ENCODE data around the gene TNS3. TPM values are rescaled to one million over a fixed set of nuclear protein-coding genes. Genes with fewer than 3 reads are reported as not detected.
A peak's percentile ranks its signal among the peaks of the same experiment; 100 is the strongest.

The TNS3 gene
- total and polyA plus RNA-seq, 2 of the 13 experiments (the other 11 are each of a cell fraction or from before 2014, with no cell fraction given) = 52.9 to 55.7 TPM

- Histone ChIP-seq H3K4me1 (ENCODE audit: insufficient read depth, low read length) (no peaks in the 10 kb centered on the region), H3K9ac (ENCODE audit: insufficient read depth, low read depth, low read length) (no peak overlapping the region), H3K79me2 (ENCODE audit: insufficient read depth, low read length) (no peaks in the 10 kb centered on the region), H3K27ac (ENCODE audit: extremely low read length, insufficient read depth, low read length) (no peak overlapping the region), H3K4me2 (ENCODE audit: low read depth, low read length) (no peak overlapping the region), H4K20me1 (ENCODE audit: insufficient read depth, low read length) (no peaks in the 10 kb centered on the region), H3K4me3 (replicated peaks in 1 of 3; ENCODE audit: insufficient read depth in 1 of 3, low read depth in 2 of 3, low read length in 3 of 3) (no peak overlapping the region), H2AFZ (ENCODE audit: low read length) (no peak overlapping the region), H3K27me3 (ENCODE audit: control insufficient read depth in 1 of 2, insufficient read depth in 2 of 2, low read length in 2 of 2) (peaks cover 1 to 2% of the 10 kb centered on the region in 2 experiments; a peak in 1 of 5 replicates), H3K9me3 (ENCODE audit: low read length) (no peaks in the 10 kb centered on the region), H3K36me3 (replicated peaks in 1 of 2; ENCODE audit: control insufficient read depth in 1 of 2, insufficient read depth in 2 of 2, low read length in 2 of 2) (no peaks in the 10 kb centered on the region)
- intact Hi-C loops (cut with micrococcal nuclease; ENCODE audit: unreplicated experiment) = no loop called here
- CTCF ChIA-PET (ENCODE audit: low intra/inter-chr PET ratio, low total read pairs) = no interaction called here
- no peak for TF ChIP-seq HOMEZ (CRISPR knock-in tag; IDR thresholded peaks at IDR 0.05; ENCODE audit: low read depth)
- no peak for TF ChIP-seq GATAD2A (CRISPR knock-in tag; IDR thresholded peaks at IDR 0.05)
- no peak for TF ChIP-seq ZNF121 (CRISPR knock-in tag; IDR thresholded peaks at IDR 0.05)
- ATAC-seq (no peak), DNase-seq (ENCODE audit: low spot score) (no peak), FAIRE-seq (no peak)
- in situ Hi-C loops (cut with HindIII; ENCODE audit: extremely low pct_ligation_motif_present, low pct_unique_long_range_greater_than_20kb) = no loop called here
- 34% methylated on average over 8 of the region's 8 CpGs for WGBS (ENCODE audit: low lambda C conversion rate)
- POLR2A ChIA-PET = no interaction called here
- BruUV-seq (replicated peaks) = no TSS peak
Measured at GRCh38 chr7:47232751-47233412, 349.0 kb downstream of the TNS3 start.

- CTCF ChIA-PET (ENCODE audit: low intra/inter-chr PET ratio, low total read pairs) = no interaction called here
- Histone ChIP-seq H4K20me1 (ENCODE audit: insufficient read depth, low read length) (no peaks in the 10 kb centered on the region), H3K9ac (ENCODE audit: insufficient read depth, low read depth, low read length) (no peak overlapping the region), H3K79me2 (ENCODE audit: insufficient read depth, low read length) (no peaks in the 10 kb centered on the region), H3K4me1 (ENCODE audit: insufficient read depth, low read length) (no peaks in the 10 kb centered on the region), H2AFZ (ENCODE audit: low read length) (no peak overlapping the region), H3K36me3 (replicated peaks in 1 of 2; ENCODE audit: control insufficient read depth in 1 of 2, insufficient read depth in 2 of 2, low read length in 2 of 2) (no peaks in the 10 kb centered on the region), H3K27me3 (ENCODE audit: control insufficient read depth in 1 of 2, insufficient read depth in 2 of 2, low read length in 2 of 2) (peaks cover 2 to 7% of the 10 kb centered on the region in 2 experiments; a peak in 1 of 5 replicates), H3K4me2 (ENCODE audit: low read depth, low read length) (no peak overlapping the region), H3K27ac (ENCODE audit: extremely low read length, insufficient read depth, low read length) (no peak overlapping the region), H3K9me3 (ENCODE audit: low read length) (no peaks in the 10 kb centered on the region), H3K4me3 (replicated peaks in 1 of 3; ENCODE audit: insufficient read depth in 1 of 3, low read depth in 2 of 3, low read length in 3 of 3) (no peak overlapping the region)
- WGBS (ENCODE audit: low lambda C conversion rate) = 14% methylated on average over 1 of the region's 1 CpG
- ATAC-seq = no peak
- no peak for DNase-seq (ENCODE audit: low spot score)
- no peak for FAIRE-seq
- intact Hi-C loops (cut with micrococcal nuclease; ENCODE audit: unreplicated experiment) (no loop called here), in situ Hi-C loops (cut with HindIII; ENCODE audit: extremely low pct_ligation_motif_present, low pct_unique_long_range_greater_than_20kb) (no loop called here)
- no TSS peak for BruUV-seq (replicated peaks)
- TF ChIP-seq ZNF629 (CRISPR knock-in tag; conservative IDR thresholded peaks at IDR 0.05) = peak; percentile 37; the same call in 1 of the 2 replicates
- no peak for TF ChIP-seq ZNF484 (CRISPR knock-in tag; IDR thresholded peaks at IDR 0.05; ENCODE audit: borderline replicate concordance, low read depth)
- POLR2A ChIA-PET = no interaction called here
Measured at GRCh38 chr7:47231627-47232026, 350.3 kb downstream of the TNS3 start.

All from HepG2 (cell line).